Measurements from ENCODE around the gene ITGA3.

ITGA3 gene

DNA sequence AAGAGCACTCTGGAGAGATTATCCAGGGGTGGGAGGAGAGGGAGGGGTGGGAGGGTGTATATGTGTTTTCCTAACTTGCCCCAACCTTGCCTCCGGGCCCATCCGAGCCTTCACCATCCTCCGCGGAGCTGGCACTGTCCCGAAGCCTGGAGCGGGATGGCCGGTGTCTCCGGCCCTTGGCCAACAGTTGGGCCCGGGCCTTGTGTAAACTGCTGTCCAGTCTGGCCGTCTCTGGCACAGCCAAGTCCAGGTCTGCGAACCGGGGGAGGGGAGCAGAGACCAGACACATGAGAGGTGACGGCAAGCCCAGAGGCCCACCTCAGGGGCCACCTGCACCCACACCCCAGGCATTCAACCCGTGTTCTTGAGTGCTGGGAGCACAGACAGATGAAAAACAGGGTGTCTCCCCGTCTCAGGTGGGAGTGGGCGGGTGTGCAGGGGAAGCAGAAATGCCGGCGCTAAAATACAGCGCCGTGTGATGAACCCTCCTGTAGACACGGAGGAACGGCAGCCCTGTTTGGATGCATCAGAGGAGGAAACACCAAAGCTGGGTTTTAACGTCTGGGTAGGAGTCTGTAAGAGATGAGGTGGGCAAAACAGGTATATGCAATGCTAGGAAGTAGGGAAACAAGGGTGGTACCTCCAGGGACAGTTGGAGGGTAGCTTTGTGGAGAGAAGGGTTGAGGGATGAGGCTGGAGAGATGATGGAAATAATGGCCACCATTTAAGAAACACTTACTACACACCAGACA, 62.3 kb downstream of the ITGA3 start:
- CTCF ChIA-PET, result interaction anchor here (0.7 to 10.0 kb wide), 17 partner anchors 10 to 188 kb away, joined by 3 to 92 read pairs (median 4); partner anchors contain the start of gene SGCA
- H3K4me3 ChIP-seq (ENCODE audit: low read depth, low read length), result no peak overlapping the region
- POLR2A ChIA-PET, result interaction anchor here (0.5 kb wide), 1 partner anchor 10 kb away, joined by 3 read pairs; no protein-coding TSS in a partner anchor
- no peak for DNase-seq (ENCODE audit: low read depth, low spot score)
- TF ChIP-seq, protein P1, sequence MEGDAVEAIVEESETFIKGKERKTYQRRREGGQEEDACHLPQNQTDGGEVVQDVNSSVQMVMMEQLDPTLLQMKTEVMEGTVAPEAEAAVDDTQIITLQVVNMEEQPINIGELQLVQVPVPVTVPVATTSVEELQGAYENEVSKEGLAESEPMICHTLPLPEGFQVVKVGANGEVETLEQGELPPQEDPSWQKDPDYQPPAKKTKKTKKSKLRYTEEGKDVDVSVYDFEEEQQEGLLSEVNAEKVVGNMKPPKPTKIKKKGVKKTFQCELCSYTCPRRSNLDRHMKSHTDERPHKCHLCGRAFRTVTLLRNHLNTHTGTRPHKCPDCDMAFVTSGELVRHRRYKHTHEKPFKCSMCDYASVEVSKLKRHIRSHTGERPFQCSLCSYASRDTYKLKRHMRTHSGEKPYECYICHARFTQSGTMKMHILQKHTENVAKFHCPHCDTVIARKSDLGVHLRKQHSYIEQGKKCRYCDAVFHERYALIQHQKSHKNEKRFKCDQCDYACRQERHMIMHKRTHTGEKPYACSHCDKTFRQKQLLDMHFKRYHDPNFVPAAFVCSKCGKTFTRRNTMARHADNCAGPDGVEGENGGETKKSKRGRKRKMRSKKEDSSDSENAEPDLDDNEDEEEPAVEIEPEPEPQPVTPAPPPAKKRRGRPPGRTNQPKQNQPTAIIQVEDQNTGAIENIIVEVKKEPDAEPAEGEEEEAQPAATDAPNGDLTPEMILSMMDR (IDR thresholded peaks at IDR 0.05; ENCODE audit: insufficient read depth, low read length, missing control alignments), result no peak

DNA sequence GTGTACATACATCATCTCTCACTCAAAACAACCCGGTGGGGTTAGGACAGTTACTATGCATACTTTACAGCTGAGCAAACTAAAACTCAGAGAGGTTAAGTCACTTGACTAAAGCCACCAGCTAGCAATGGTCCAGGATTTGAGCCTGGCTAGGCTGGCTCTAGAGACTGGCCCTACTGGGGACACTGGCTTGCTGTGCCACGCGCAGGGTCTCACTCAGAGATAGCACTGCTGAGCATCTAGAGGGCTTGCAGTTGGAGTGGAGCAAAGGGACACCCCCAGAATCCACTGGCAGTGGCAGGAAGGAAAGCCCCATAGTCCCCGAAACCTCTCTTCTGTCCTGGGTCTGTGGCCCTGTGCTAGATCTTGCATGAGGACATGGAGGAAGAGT, 62.9 kb downstream of the ITGA3 start:
- POLR2A ChIA-PET, result interaction anchor here (0.5 kb wide), 1 partner anchor 11 kb away, joined by 3 read pairs; no protein-coding TSS in a partner anchor
- no peak for DNase-seq (ENCODE audit: low read depth, low spot score)
- CTCF ChIA-PET, result interaction anchor here (0.8 to 10.0 kb wide), 13 partner anchors 8 to 187 kb away, joined by 3 to 92 read pairs (median 7); no protein-coding TSS in a partner anchor
- TF ChIP-seq, protein P1 (IDR thresholded peaks at IDR 0.05; ENCODE audit: insufficient read depth, low read length, missing control alignments), result no peak
- no peak overlapping the region for H3K4me3 ChIP-seq (ENCODE audit: low read depth, low read length)

DNA sequence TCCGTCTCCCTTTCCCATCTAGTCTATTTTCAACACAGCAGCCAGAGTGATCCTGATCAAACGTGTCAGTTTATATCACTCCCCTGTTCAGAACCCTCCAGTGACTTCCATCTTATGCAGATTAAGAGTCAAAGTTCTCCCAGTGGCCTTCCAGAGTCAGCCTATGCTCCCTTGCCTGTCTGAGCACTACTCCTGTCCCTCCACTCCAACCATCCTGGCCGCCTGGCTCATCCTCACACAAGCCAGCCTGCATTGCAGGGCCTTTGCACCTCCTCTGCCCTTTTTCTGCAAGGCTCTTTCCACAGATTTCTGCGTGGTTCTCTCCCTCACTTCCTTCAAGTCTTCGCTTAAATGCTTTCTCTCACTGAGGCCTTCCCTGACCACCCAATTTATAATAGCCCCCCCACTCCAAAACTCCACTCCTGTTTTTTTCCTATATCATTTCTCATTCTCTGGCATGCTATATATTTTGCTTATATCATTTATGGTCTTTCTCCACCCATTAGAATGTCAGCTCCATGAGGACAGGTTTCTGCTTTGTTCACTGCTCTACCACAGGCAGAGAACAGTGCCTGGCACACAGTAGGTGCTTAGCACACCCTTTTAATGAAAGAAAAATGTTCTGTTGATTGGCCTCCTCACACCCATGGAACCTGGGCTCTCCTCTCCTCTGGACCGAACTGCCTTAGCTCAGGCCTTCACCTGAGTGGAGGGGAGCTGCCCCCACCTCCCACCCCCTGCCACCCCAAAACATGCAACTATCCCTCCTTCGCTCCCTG, 64.8 kb downstream of the ITGA3 start:
- TF ChIP-seq, protein P1 (IDR thresholded peaks at IDR 0.05; ENCODE audit: insufficient read depth, low read length, missing control alignments), result no peak
- ChIA-PET CTCF (interaction anchor here (1.0 to 10.0 kb wide), 8 partner anchors 13 to 177 kb away, joined by 3 to 83 read pairs (median 7); partner anchors contain the start of gene PDK2), POLR2A (no interaction called here)
- no peak overlapping the region for H3K4me3 ChIP-seq (ENCODE audit: low read depth, low read length)
- no peak for DNase-seq (ENCODE audit: low read depth, low spot score)

DNA sequence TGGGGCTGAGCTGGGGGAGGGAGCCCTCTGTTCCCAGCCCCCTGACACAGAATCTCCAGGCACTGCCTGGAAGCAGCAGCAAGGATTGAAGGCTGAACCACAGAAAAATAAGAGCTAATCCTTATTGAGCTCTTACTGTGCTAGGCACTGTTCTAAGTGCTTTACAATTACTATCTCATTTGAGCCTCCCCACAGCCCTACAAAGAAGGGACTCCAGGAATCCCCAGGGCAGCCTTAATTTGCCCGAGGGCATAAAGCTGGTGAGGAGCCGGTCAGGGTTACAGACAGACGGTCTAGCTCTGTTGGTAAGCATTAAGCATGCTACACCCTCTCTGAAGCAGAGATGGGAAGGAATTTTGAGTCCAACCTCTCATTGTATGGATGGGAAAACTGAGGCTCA, 67.0 kb downstream of the ITGA3 start:
- TF ChIP-seq, protein P1 (IDR thresholded peaks at IDR 0.05; ENCODE audit: insufficient read depth, low read length, missing control alignments), result no peak
- DNase-seq (ENCODE audit: low read depth, low spot score), result no peak
- H3K4me3 ChIP-seq (ENCODE audit: low read depth, low read length), result no peak overlapping the region
- ChIA-PET POLR2A (interaction anchor here (0.7 kb wide), 1 partner anchor 8 kb away, joined by 3 read pairs; no protein-coding TSS in a partner anchor), CTCF (interaction anchor here (0.8 to 10.0 kb wide), 10 partner anchors 8 to 174 kb away, joined by 3 to 83 read pairs (median 10); no protein-coding TSS in a partner anchor)

DNA sequence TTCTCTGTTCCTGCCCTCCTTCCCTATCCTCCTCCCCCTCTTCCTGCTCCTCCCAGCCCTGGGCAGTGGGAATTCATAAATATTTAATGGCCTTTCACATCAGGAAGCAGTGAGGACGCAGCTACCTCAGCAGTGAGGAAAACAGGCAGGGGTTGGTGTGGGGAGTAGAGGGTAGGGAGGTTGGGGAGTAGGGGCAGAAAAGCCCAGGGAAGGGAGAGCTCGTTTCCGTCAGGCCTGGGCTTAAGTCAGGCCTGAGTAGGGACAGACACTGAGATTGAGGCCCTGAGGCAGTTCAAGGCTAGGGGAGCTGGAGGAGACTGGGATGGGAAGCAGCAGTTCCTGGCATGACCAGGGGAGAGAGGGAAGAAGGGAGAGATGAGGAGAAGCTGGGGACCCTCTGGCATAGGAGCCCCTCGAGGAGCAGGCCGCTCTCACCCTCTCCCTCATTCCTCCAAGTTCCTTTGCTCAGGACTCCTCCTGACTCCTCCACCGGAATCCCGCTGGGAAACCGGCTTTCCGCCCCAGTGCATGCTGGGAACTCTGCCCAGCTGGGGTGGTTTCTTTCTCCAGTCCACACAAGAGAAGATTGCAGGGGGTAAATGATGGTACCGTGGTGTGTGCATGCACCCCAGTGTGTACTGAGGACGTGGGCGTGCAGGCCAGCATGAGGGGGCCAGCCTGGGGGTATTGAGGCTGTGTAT, 67.9 kb downstream of the ITGA3 start:
- no peak for DNase-seq (ENCODE audit: low read depth, low spot score)
- CTCF ChIA-PET, result interaction anchor here (1.0 to 10.0 kb wide), 10 partner anchors 9 to 173 kb away, joined by 3 to 83 read pairs (median 10); no protein-coding TSS in a partner anchor
- no peak overlapping the region for H3K4me3 ChIP-seq (ENCODE audit: low read depth, low read length)
- POLR2A ChIA-PET, result interaction anchor here (0.7 kb wide), 1 partner anchor 9 kb away, joined by 3 read pairs; no protein-coding TSS in a partner anchor
- TF ChIP-seq, protein P1 (IDR thresholded peaks at IDR 0.05; ENCODE audit: insufficient read depth, low read length, missing control alignments), result no peak
